A549 (cell line): ENCODE measurements around the gene NDUFB10. TPM values are rescaled to one million over a fixed set of nuclear protein-coding genes. Genes with fewer than 3 reads are reported as not detected.
A peak's percentile ranks its signal among the peaks of the same experiment; 100 is the strongest.

Experiments used
- ATAC-seq, 2 experiments: fragments of 200-7000 bp in 1 of 2; fragments of >200 bp in 1 of 2; cut with Nextera tagmentation in 1 of 2; cut with Tn5 transposase in 1 of 2; 3 replicates each; pipeline versions ENCODE4 v1.8.0 to v1.9.1; 2018 to 2020; ENCODE audit warnings: mild to moderate bottlenecking in 1 of 2, moderate library complexity in 1 of 2
- CTCF ChIA-PET: fragments of 300-600 bp; sonication (Branson Sonifier 250); formaldehyde crosslinking; extraction: SDS; loops from one replicate; lab custom pipeline; 2021; ENCODE audit warnings: antibody characterized with exemption, inconsistent platforms; lab: Yijun Ruan, JAX
- POLR2A ChIA-PET: fragments of 350-600 bp; formaldehyde crosslinking; extraction: SDS; loops from one replicate; lab custom pipeline; 2021; ENCODE audit warnings: antibody characterized with exemption, inconsistent platforms; lab: Yijun Ruan, JAX
- DNase-seq, 2 experiments: peaks; one replicate each; pipeline versions ENCODE4 v3.0.0 to v3.0.0-alpha.2; 2011 to 2016; ENCODE audit warnings: low read depth in 1 of 2, low spot score in 1 of 2
- FAIRE-seq: peaks from 2 replicates; lab custom pipeline; 2011; peaks lifted over from hg19 to GRCh38; lab: Jason Lieb, UNC
- H3K27ac ChIP-seq, 2 experiments: fragments of >200 bp; sonication (Bioruptor Twin); formaldehyde crosslinking; 3 replicates each; pipeline ENCODE4 v1.5.1; 2016 to 2017
- H3K4me1 ChIP-seq: fragments of >200 bp; sonication (Bioruptor Twin); formaldehyde crosslinking; 3 replicates; pipeline ENCODE4 v1.6.1; 2016
- H3K4me2 ChIP-seq: fragments of >200 bp; sonication (Bioruptor Twin); formaldehyde crosslinking; 3 replicates; pipeline ENCODE4 v1.6.1; 2016
- H3K4me3 ChIP-seq: fragments of >200 bp; sonication (Bioruptor Twin); formaldehyde crosslinking; 3 replicates; pipeline ENCODE4 v1.5.1; 2016
- H3K9me3 ChIP-seq: fragments of >200 bp; sonication (Bioruptor Twin); formaldehyde crosslinking; 3 replicates; pipeline ENCODE4 v1.6.1; 2016
- BHLHE40 ChIP-seq: IDR thresholded peaks from 2 replicates; pipeline ENCODE4 v1.6.1; 2012; ENCODE audit warnings: low read depth, low read length, inconsistent platforms
- CBX2 ChIP-seq: fragments of 200-600 bp; sonication (generic); IDR thresholded peaks from 2 replicates; pipeline ENCODE4 v1.6.1; 2016; ENCODE audit warnings: low read depth, mild to moderate bottlenecking, borderline replicate concordance
- CBX8 ChIP-seq: fragments of 200-600 bp; sonication (generic); IDR thresholded peaks from 2 replicates; pipeline ENCODE4 v1.6.1; 2016
- CEBPB ChIP-seq, 2 experiments: fragments of >200 bp in 1 of 2; sonication (Bioruptor Twin) in 1 of 2; formaldehyde crosslinking in 1 of 2; IDR thresholded peaks; 2 replicates each; pipeline ENCODE4 v1.6.1; 2012 to 2016
- CHD2 ChIP-seq: fragments of 150-350 bp; IDR thresholded peaks from 2 replicates; pipeline ENCODE4 v1.6.1; 2014; ENCODE audit warnings: low read length; ENCODE audit not compliant: partially characterized antibody
- E2F6 ChIP-seq: IDR thresholded peaks from 2 replicates; pipeline ENCODE4 v1.6.1; 2012; ENCODE audit warnings: low read depth, borderline replicate concordance
- EHF ChIP-seq: fragments of 250-450 bp; sonication (Bioruptor Pico); IDR thresholded peaks from 2 replicates; pipeline ENCODE4 v1.5.0; 2020; ENCODE audit warnings: mild to moderate bottlenecking
- EHMT2 ChIP-seq: fragments of 200-600 bp; sonication (generic); IDR thresholded peaks from 2 replicates; pipeline ENCODE4 v1.6.1; 2016; ENCODE audit warnings: antibody characterized with exemption, low read depth, mild to moderate bottlenecking, moderate library complexity
- ELK1 ChIP-seq: fragments of 150-350 bp; IDR thresholded peaks from 2 replicates; pipeline ENCODE4 v1.6.1; 2014; ENCODE audit warnings: low read depth, mild to moderate bottlenecking, low read length
- EP300 ChIP-seq, 2 experiments: fragments of >200 bp; sonication (Bioruptor Twin); formaldehyde crosslinking; IDR thresholded peaks; 2 replicates in 1 of 2; 3 replicates in 1 of 2; pipeline ENCODE4 v1.6.1; 2016 to 2017
- ESRRA ChIP-seq: fragments of 150-350 bp; IDR thresholded peaks from 2 replicates; pipeline ENCODE4 v1.6.1; 2014; ENCODE audit warnings: mild to moderate bottlenecking, low read length, borderline replicate concordance
- FOSB ChIP-seq: fragments of 250-450 bp; sonication (Bioruptor Pico); IDR thresholded peaks from 2 replicates; pipeline ENCODE4 v1.5.0; 2020; ENCODE audit warnings: mild to moderate bottlenecking, moderate library complexity
- FOXS1 ChIP-seq: fragments of 250-450 bp; sonication (Bioruptor Pico); IDR thresholded peaks from 2 replicates; pipeline ENCODE4 v1.5.0; 2020; ENCODE audit warnings: mild to moderate bottlenecking, moderate library complexity
- GATA3 ChIP-seq: IDR thresholded peaks from 2 replicates; pipeline ENCODE4 v1.6.1; 2012; ENCODE audit warnings: borderline replicate concordance
- HDAC2 ChIP-seq: fragments of 200-600 bp; sonication (generic); IDR thresholded peaks from 2 replicates; pipeline ENCODE4 v1.6.1; 2016
- HEYL ChIP-seq: fragments of 250-450 bp; sonication (Bioruptor Pico); IDR thresholded peaks from 2 replicates; pipeline ENCODE4 v1.8.0; 2021; ENCODE audit warnings: mild to moderate bottlenecking, moderate library complexity
- HMGXB4 ChIP-seq: fragments of 250-450 bp; sonication (Bioruptor Pico); IDR thresholded peaks from 2 replicates; pipeline ENCODE4 v1.5.0; 2021; ENCODE audit warnings: mild to moderate bottlenecking, moderate library complexity, borderline replicate concordance
- HOXA7 ChIP-seq: fragments of 250-450 bp; sonication (Bioruptor Pico); IDR thresholded peaks from 2 replicates; pipeline ENCODE4 v1.5.0; 2020; ENCODE audit warnings: mild to moderate bottlenecking, moderate library complexity
- HOXB5 ChIP-seq: fragments of 250-450 bp; sonication (Bioruptor Pico); IDR thresholded peaks from 2 replicates; pipeline ENCODE4 v1.5.0; 2020; ENCODE audit warnings: mild to moderate bottlenecking, moderate library complexity
- JUN ChIP-seq, 2 experiments: fragments of >200 bp; sonication (Bioruptor Twin); formaldehyde crosslinking; IDR thresholded peaks; 2 replicates in 1 of 2; 3 replicates in 1 of 2; pipeline ENCODE4 v1.6.1; 2016 to 2017
- JUNB ChIP-seq: fragments of >200 bp; sonication (Bioruptor Twin); formaldehyde crosslinking; IDR thresholded peaks from 2 replicates; pipeline ENCODE4 v1.6.1; 2016
- KDM1A ChIP-seq: fragments of 200-600 bp; sonication (generic); IDR thresholded peaks from 2 replicates; pipeline ENCODE4 v1.6.1; 2016; ENCODE audit warnings: low read depth, mild to moderate bottlenecking
- KDM5A ChIP-seq: fragments of 200-600 bp; sonication (generic); IDR thresholded peaks from 2 replicates; pipeline ENCODE4 v1.6.1; 2016; ENCODE audit warnings: antibody characterized with exemption, mild to moderate bottlenecking
- MAX ChIP-seq: IDR thresholded peaks from 2 replicates; pipeline ENCODE4 v1.6.1; 2012
- MAZ ChIP-seq: fragments of 150-350 bp; IDR thresholded peaks from 2 replicates; pipeline ENCODE4 v1.6.1; 2014; ENCODE audit warnings: antibody characterized with exemption, low read depth, low read length, borderline replicate concordance
- MYC ChIP-seq: IDR thresholded peaks from 2 replicates; pipeline ENCODE4 v1.6.1; 2012; ENCODE audit warnings: mild to moderate bottlenecking, inconsistent platforms, low read length, improper control_type of control experiment, borderline replicate concordance
- NPAS2 ChIP-seq: fragments of 250-450 bp; sonication (Bioruptor Pico); IDR thresholded peaks from 2 replicates; pipeline ENCODE4 v1.8.0; 2022; ENCODE audit warnings: mild to moderate bottlenecking, moderate library complexity, borderline replicate concordance
- NR3C1 ChIP-seq: fragments of >200 bp; sonication (Bioruptor Twin); formaldehyde crosslinking; IDR thresholded peaks from 3 replicates; pipeline ENCODE4 v1.6.1; 2017
- POLR2A ChIP-seq: IDR thresholded peaks from 2 replicates; pipeline ENCODE4 v1.6.1; 2012; ENCODE audit warnings: mild to moderate bottlenecking, low read length
- RAD21 ChIP-seq, 2 experiments: fragments of >200 bp in 1 of 2; sonication (Bioruptor Twin) in 1 of 2; formaldehyde crosslinking in 1 of 2; IDR thresholded peaks in 1 of 2; conservative IDR thresholded peaks in 1 of 2; 2 replicates in 1 of 2; 3 replicates in 1 of 2; pipeline ENCODE4 v1.6.1; 2012 to 2018; ENCODE audit warnings: inconsistent platforms in 1 of 2
- RFX5 ChIP-seq: fragments of 450-650 bp; IDR thresholded peaks from 2 replicates; pipeline ENCODE4 v1.7.1; 2014; ENCODE audit warnings: antibody characterized with exemption, mild to moderate bottlenecking, moderate library complexity
- RNF2 ChIP-seq: fragments of 200-600 bp; sonication (generic); IDR thresholded peaks from 2 replicates; pipeline ENCODE4 v1.6.1; 2016; ENCODE audit warnings: low read depth, mild to moderate bottlenecking, antibody characterized with exemption, moderate library complexity, borderline replicate concordance
- SMC3 ChIP-seq: fragments of >200 bp; sonication (Bioruptor Twin); formaldehyde crosslinking; IDR thresholded peaks from 3 replicates; pipeline ENCODE4 v1.6.1; 2018; ENCODE audit warnings: inconsistent platforms
- SREBF2 ChIP-seq: fragments of 450-650 bp; IDR thresholded peaks from 2 replicates; pipeline ENCODE4 v1.6.1; 2014; ENCODE audit warnings: mild to moderate bottlenecking, moderate library complexity
- ZC3H11A ChIP-seq: fragments of 450-650 bp; IDR thresholded peaks from 2 replicates; pipeline ENCODE4 v1.6.1; 2014; ENCODE audit warnings: antibody characterized with exemption, mild to moderate bottlenecking
- ZFP36 ChIP-seq: fragments of 450-650 bp; IDR thresholded peaks from 2 replicates; pipeline ENCODE4 v1.6.1; 2014; ENCODE audit warnings: borderline replicate concordance; ENCODE audit not compliant: partially characterized antibody
- ZNF302 ChIP-seq: fragments of 250-450 bp; sonication (Bioruptor Pico); IDR thresholded peaks from 2 replicates; pipeline ENCODE4 v1.9.0; 2021; ENCODE audit warnings: inconsistent platforms, mild to moderate bottlenecking, moderate library complexity
- ZSCAN20 ChIP-seq: fragments of 250-450 bp; sonication (Bioruptor Pico); IDR thresholded peaks from 2 replicates; pipeline ENCODE4 v1.8.0; 2022; ENCODE audit warnings: mild to moderate bottlenecking, moderate library complexity
- WGBS: methylation state at CpG from one replicate; pipeline ENCODE4 v1.1.6; 2017; ENCODE audit errors: missing lambda C conversion rate; 5-methylcytosine and 5-hydroxymethylcytosine counted together
- polyA plus RNA-seq, 4 experiments: library from polyadenylated mRNA; depleted of rRNA in 3 of 4; stranded (reverse); fragments of >200 nt; fragmentation: RNase III in 1 of 4; extraction: RNeasy Plus Mini Kit Qiagen cat#74134 plus additional on column Dnase treatment in 1 of 4; gene quantifications; 2 replicates in 3 of 4; 3 replicates in 1 of 4; pipeline ENCODE4 v1.2.3, GENCODE V29; 2011 to 2017

NDUFB10 gene
- polyA plus RNA-seq, 2 of the 4 experiments (the other 2 are of a cell fraction) = 198 to 389 TPM

GRCh38 chr16:1929578-1930337, 29.6 kb upstream of the NDUFB10 start:
- WGBS = 56% methylated on average over 12 of the region's 70 CpGs
- ChIA-PET CTCF (interaction anchor here (0.6 to 12.9 kb wide), 31 partner anchors 10 to 550 kb away, joined by 3 to 396 read pairs (median 4); partner anchors contain the start of genes MEIOB, MSRB1, NUBP2 and SPSB3), POLR2A (interaction anchor here (0.8 to 1.3 kb wide), 6 partner anchors 13 to 64 kb away, joined by 3 to 11 read pairs (median 3); partner anchors contain the start of gene MSRB1)
- FAIRE-seq = no peak
- DNase-seq = peak; percentile 82 to 88
- peaks cover 40% of the 10 kb centered on the region for H3K4me1 ChIP-seq
- peak overlapping the region; percentile 97 for H3K4me2 ChIP-seq
- H3K9me3 ChIP-seq = no peaks in the 10 kb centered on the region
- H3K27ac ChIP-seq = peak overlapping the region; percentile 98 to 99
- ATAC-seq = peak; percentile 82 to 84
- H3K4me3 ChIP-seq = peak overlapping the region; percentile 65
- no peak for TF ChIP-seq NR3C1
- no peak for TF ChIP-seq KDM5A
- peak; percentile 92 for TF ChIP-seq RNF2
- TF ChIP-seq EHMT2 = no peak
- no peak for TF ChIP-seq JUNB
- TF ChIP-seq ELK1 = no peak
- peak; percentile 91 for TF ChIP-seq HOXB5 (CRISPR knock-in tag)
- no peak for TF ChIP-seq ZFP36
- TF ChIP-seq FOSB (CRISPR knock-in tag) = no peak
- no peak for TF ChIP-seq HDAC2
- no peak for TF ChIP-seq CEBPB (IDR thresholded peaks at IDR 0.05)
- TF ChIP-seq ZSCAN20 (CRISPR knock-in tag) = no peak
- no peak for TF ChIP-seq EP300 (IDR thresholded peaks at IDR 0.05)
- no peak for TF ChIP-seq CBX2
- TF ChIP-seq BHLHE40 = no peak
- no peak for TF ChIP-seq CBX8
- no peak for TF ChIP-seq GATA3
- peak; percentile 99 for TF ChIP-seq SMC3
- TF ChIP-seq JUN (IDR thresholded peaks at IDR 0.05) = peak; percentile 67 to 72; a peak in 4 of 5 replicates
- peak; percentile 98 for TF ChIP-seq E2F6
- TF ChIP-seq ZC3H11A = no peak
- no peak for TF ChIP-seq ZNF302 (CRISPR knock-in tag)
- no peak for TF ChIP-seq HOXA7
- TF ChIP-seq FOXS1 (CRISPR knock-in tag) = peak; percentile 84; the same call in 1 of the 2 replicates
- TF ChIP-seq HMGXB4 (CRISPR knock-in tag) = no peak; the same call in 1 of the 2 replicates
- TF ChIP-seq RFX5 = no peak
- peak; percentile 98 for TF ChIP-seq MAX
- peak; percentile 39; the same call in 1 of the 2 replicates for TF ChIP-seq POLR2A
- TF ChIP-seq ESRRA = no peak
- TF ChIP-seq MAZ = no peak
- no peak for TF ChIP-seq KDM1A
- no peak for TF ChIP-seq HEYL (CRISPR knock-in tag)
- TF ChIP-seq CHD2 = no peak
- no peak for TF ChIP-seq SREBF2
- TF ChIP-seq NPAS2 = peak; percentile 52; the same call in 1 of the 2 replicates
- TF ChIP-seq EHF = peak; percentile 90
- peak; percentile 87 to 99 for TF ChIP-seq RAD21 (conservative IDR thresholded peaks at IDR 0.05 in 1 of 2, IDR thresholded peaks at IDR 0.05 in 1 of 2)
- TF ChIP-seq MYC = peak; percentile 88
